GM19372 (cell line): ENCODE measurements around the gene MAD1L1.

Source experiments
- ATAC-seq: cut with Tn5 transposase; IDR thresholded peaks from one replicate; pipeline ENCODE4 v1.9.1; 2021; ENCODE audit warnings: mild to moderate bottlenecking, low read depth, moderate library complexity; ENCODE audit not compliant: unreplicated experiment

The MAD1L1 gene

DNA sequence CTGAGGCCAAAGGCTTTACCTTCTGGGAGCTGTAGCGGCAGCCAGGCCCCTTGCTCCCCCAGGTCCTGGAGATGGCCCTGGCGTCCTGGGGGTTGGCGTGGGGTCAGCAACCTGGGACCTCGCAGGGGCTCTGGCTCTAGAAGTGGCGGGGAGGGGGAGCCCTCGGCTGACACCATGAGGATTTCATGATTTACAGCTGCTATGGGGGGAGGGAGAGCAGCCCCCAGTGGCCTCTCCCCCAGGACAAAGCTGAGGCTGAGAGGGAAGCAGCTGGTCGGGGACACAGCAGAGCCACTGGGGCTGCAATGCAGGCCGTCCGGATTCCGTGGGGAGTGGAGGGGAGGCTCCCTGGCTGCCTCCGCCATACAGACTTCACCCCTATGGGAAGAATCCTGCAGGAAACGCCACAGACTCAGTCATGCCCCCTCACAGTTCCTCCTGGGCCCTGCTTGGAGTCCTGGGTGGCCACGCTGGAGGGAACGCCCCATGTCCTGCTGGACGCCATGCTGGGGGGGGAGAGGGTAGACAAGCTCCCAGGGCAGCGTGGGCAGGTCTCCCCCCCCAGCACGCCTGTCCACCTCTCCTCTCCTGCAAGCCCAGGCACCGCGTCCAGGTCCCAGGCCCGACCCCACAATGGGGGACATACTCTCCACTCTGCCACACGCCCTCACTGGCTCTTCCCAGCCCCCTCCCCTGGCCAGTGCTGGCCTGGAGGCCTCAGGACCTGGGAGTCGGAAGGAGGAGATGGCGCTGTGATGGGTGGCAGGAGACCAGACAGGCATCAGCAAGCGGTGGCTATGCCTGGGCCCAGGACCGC is 319.1 kb downstream of the MAD1L1 start:
- ATAC-seq, result no peak

DNA sequence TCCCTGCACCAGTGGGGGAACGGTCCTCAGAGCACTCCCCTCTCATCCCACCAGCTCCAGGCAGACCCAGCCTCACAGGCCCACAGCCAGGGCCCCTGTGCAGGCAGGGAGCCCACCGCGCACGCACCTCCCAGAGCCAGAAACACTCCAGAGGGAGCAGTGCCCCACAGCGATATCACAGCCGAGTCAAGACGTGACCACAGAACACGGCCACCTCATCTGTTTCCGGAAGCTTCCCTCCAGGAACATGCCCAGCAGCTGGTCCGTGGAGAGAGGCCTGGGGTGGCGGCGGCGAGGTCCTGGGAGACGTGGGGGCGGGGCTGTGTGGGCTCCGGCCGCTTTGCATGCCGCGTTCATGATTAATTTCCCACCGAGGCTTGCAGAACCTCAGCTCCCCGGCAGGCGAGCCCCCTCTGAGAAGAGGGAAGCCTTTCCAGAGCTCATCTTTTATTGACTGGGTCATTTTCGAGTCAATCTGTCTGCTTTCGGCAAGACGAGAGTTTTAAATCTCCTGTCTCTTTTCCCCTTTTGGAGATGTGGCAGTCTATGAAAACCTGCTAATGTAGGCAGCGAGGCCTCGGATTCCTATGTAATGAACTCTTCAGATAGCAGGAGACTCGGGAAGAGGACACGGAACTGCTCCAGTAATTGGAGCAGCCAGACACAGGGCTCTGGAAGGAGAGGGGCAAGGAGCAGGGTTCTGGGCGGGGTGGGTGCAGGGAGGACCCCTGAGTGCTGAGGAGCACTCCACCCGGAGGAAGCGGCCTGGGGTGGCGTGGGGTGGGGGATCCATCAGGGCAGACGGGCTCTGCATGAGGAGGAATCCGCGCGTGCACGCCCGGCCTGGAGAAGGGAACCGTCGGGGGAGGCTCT is 319.9 kb downstream of the MAD1L1 start:
- no peak for ATAC-seq

DNA sequence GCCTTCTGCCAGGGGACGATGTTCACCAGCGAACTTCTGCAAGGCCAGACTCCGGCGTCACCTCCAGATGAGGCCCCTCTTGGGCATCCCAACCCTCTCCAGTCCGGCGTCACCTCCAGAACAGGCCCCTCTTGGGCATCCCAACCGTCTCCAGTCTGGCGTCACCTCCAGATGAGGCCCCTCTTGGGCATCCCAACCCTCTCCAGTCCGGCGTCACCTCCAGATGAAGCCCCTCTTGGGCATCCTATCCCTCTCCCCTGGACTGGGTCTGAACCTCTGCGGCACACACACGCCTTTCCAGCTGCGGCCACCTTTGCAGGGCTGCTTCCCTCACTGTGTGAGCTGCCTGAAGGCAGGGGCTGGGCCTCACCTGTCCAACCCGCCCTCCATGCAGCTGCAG is 321.2 kb downstream of the MAD1L1 start:
- ATAC-seq, result no peak

DNA sequence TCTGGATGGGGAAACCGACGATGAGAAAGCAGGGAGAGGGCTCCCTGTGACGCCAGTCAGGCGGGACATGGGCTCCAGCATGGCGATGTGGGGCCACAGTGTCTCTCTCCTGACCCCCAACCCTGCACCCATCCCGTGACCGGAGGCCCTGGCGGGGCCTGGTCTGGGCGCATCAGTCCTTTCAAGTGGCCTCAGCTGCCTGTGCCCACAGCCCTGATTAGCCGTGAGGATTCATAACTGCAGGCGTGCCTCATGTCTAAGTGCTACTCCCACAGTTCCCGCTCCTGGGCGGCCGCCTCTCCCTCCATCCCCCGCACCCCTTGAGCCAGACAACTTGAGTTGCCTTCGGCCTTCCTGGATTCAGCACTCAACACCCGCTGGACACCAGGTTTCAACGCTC is 321.9 kb downstream of the MAD1L1 start:
- no peak for ATAC-seq

DNA sequence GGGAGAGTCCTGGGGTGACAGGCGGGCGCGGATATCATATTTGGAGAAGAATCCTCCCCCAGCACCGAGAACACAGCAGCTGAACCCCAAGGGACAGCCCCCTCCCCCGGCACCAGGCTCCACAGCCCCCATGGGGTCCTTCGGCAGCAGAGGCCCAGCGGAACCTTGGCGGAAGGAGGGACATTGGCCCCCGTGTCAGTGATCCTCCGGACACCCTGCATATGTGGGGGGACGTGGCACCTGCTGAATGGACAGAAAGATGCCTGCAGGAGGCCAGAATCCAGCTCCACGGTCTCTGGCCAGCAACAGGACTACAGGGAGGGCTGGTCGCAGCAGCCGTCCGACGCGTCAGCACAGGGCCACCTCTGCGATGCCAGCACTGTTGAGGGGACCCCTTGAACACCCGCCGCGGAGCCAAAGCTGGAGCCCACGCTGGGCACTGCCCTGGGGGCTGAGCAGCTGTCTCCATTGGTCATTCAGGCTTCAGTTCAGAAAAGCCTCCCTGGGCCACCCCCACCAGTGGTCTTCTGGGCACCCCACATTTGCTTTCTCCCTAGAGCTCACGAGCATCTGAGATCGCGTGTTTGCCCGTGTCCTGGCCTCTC is 322.6 kb downstream of the MAD1L1 start:
- no peak for ATAC-seq

DNA sequence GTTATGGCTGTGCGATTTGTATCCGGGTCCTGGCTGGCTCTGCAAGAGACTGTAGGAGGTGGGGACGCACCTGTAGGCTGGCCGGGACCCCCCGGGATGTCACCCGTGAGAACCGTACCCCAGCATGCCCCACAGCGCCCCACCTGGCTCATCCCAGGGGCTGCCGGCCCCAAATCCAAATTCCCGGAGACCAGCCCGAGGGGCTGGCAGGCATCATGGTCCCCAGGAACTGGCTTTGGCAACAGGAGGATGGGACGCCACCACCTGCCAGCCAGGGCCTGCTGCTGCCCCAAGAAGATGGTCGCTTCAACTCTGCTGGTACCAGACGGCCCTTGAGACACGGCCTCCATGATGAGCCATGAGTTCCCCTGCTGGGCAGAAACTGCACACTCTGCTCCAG is 323.3 kb downstream of the MAD1L1 start:
- ATAC-seq, result no peak

DNA sequence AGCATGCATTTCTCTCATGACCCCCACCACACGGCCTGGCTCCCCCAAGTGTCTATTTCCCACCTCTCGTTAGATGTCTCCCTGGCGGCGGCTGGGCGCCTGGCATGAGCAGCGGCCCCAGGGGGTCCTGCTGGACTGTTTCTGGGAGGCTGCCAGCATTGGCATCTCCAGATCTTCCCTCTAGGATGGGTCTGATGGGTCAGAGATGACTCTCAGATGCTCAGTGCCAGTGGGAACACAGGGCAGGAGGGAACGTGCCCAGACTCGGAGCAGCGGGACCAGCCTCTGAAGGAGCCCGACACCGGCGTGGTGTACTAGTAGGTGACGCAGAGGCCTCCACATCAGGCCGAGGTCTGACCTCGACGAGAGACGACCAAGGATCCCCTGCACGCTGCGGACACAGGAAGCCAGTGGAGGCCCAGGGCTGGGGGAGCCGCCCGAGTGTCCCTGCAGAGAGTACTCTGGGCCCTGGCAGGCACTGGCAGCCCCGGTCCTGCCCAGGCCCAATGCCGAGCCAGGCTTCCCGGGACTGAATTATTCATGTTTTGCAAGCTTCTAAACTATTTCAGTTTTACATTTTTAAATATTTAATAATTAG is 323.8 kb downstream of the MAD1L1 start:
- ATAC-seq, result no peak

DNA sequence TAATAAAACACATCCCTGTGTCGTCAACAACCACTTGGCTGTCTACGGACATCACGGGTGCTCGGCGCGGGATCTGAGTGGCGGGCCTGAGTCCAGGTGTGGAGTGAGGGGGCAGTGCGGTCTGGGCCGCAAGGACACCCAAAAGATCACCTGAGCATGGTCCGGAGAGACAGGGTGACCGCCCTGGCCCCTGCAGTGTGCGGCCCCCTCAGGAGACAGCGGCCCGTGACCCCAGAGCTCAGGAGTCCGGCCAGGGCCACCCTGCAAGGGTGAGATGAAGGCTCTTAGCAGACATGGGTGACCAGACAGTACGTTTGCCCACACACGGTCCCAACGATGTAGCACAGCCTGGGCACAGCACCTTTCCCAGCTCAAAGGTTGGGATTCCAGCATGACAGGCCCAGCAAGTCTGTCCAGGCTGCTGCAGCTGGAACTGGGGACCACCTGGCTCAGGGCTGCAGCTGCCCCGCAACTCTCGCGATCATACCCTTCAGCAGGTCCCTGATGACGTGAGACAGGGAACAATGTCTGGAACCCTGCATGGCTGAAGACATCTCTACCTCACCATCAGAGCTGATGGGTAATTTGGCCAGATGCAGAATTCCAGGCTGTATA is 324.9 kb downstream of the MAD1L1 start:
- no peak for ATAC-seq

DNA sequence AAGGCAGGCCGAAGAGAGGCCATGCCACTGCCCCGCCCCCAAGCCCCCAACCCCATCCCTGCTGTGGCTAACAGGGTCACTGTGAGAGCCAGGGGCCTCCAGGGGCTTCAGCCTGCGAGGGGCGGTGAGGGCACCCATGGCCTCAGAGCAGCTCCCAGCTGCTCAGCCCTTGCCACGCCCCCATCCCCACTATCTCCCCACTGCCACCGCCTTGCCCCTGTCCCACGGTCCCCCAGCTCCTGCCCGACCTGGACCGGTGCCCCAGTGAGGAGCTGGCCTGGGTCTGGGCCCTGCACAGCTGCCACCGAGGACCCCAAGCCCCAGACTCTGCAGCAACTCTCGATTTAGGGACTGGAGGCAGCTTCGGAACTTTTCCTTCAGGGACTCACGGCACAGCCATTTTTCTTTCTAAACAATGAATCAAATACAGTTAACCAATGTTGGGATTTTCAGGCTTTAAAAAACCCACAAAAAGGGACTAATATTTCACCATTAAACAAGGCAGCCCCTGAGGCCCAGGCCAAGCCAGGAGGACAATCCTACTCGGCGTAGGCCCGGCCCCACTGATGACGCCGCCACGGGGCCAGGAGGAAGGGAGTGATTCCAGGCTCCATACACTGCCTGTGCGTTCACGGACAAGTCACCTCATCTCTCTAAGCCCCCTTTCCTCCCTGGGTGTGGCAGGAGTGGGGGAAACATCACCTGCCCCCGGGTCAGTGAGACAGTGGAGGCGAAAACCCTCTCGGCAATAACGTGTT is 325.6 kb downstream of the MAD1L1 start:
- no peak for ATAC-seq

DNA sequence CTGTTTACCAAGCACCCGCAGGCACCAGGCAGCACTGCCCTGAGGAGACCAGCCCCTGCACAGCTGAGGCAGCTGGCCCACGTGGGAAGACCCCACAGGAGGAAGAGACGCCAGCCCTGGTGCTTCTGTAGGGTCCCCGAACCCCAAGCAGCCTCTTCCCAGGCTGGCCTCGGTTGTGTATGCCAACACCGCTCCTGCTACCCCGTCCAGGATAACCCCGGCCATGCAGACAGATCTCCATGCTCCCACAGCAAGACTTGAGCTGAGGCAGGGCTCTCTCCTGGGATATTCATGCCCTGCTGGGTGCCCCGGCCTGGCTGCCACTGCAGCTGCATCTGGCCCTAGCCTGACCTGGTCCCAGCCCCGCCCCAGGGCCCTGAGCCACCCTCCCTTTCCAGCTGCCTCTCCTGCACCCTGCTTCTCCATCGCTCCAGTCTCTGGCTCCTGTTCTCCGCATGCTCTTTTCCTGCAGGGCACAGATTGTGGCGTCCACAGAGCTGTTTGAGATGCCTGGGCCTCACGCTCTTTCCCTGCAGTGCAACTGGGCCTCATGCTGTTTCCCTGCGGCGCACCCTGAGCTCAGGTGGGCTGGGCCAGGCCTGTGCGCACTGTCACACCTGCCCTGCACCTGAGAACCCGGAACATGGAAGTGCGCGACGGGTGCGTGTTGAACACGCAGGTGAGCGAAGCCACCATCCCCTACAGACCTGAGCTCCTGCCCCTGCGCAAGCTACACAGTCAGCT is 326.5 kb downstream of the MAD1L1 start:
- ATAC-seq, result no peak

DNA sequence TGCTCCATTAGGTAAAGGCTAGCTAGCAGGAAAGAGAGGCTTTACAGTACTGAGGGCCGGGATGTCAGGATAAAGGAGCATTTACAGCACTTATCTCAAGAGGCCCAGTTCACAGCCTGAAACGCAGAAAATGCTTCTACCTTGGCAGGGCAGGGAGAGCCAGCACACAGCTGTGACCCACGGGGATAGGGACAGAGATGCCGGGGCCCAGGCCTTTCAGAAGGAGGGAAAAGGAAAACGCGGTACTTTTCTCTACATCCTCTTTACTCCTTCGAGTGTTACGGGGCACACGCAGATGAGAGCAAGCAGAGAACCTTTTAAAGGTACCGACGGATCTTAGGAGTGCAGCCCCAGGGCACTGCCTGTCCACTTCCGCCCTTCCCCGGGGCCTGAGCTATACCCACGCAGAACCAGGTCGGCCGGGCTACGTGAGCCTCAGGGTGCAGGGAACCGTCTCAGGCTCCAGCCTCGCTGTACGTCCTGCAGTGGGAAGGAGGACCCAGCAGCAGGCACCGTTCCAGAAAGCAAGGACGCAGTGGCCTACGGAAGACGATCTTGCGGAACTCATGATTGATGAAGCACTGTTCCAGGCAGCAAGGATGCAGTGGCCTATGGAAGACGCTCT is 330.4 kb downstream of the MAD1L1 start:
- ATAC-seq, result no peak

DNA sequence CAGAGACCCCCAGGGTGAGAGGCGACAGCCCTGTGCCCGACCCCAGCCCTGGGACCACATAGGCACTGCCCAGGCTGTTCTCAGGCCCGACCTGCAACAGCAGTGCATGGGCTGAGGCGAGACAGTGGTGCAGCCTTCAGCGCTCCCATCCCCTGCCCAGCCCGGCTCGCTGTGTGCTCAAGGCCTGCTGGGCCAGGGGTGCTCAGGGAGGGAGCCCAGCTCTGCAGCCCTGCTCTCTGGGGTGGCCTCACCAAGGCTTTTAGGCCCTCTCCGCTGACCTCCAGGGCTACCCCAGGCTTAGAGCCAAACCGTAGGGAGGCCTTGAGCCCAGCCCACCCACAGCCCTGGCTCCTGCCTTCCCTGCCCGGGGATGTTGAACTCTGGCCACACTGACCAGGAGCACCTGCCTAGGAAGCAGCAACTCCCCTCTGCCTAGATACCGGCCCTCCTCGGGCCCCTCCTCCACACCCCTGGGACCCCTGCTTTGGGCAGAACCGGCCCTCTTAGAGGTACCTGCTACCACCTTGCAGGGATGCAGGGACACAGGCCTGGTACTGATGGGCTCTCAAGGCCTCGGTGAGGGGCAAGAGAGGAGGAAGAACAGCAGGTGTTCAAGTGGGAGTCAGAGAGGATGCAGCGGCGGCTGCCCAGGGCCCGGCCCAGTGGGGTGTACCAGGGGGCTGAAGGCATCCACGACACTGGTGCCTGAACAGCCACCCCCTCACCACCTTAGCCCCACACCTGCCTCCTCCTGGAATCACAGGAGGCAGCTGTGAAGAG is 331.1 kb downstream of the MAD1L1 start:
- ATAC-seq, result no peak

DNA sequence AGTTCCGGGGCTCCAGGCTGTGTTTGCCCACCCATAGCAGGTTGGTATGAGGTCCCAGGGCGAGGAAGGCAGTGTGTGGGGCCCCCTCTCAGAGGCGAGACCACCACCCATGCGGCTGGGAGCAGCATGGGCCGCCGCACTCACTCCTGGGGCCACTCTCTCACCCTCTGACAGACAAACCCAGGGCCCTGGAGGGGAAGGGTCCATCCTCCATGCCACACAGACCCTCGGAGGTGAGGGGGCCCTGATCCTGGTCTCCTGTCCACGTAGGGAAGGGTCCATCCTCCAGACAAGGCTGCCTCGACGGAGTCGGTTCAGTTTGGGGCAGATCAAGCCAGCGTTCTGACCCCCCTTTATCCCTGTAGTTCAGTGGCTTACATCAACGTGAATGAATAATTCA is 331.9 kb downstream of the MAD1L1 start:
- ATAC-seq, result no peak

DNA sequence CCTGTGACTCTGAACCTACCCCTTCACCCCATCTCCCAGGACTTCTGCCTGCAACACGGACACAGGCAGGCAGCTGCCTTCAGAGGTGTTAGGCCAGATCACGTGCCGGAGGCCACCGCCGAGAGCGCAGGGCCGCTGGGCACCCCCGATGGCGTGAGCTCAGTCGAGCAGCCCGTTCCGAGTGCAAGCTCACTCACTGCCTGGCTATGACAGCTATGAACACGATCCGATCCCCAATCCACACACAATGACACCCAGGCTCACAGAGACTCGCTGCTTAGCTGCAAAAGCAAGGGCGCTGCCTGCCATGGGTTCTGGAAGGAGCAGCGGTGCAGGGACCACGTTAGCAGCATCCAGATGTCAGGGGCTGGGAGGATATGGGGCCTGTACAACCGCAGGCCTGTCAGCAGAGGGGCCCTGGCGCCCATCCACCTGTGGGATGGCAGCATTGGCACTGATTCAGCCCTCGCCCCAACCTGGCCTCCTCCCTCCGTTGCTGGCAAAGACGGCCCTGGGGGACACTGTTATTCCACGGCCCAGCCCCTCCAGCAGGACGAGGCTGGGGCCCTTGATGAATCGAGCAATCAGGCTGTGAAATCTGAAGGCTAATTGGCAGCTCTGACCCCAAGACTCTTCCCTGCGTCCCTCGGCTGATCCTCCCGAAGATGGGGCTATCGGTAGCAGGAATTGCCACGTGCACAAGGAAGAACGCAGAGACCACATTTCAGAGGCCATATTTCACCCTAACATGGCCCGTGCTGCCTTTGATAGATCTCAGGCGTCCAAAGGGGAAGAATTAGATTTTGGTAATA is 332.6 kb downstream of the MAD1L1 start:
- ATAC-seq, result no peak

DNA sequence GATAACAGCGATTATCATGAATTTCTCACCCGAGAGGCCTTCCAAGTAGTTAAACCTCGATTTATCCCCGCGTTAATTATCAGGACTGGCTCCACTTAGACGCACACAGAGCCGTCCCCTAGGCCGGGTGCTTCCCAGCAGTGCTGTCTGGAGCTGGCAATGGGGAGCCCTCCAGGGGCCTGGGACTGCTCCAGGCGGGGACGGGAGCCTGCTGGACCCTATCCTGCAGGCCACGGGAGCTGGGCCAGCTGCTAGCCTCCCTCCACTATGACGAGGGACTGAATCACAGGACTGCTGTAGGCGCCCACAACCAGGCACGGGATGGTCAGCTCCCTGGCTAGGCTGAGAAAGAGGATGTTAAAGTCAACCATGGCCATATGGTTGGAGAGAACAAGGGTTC is 333.5 kb downstream of the MAD1L1 start:
- ATAC-seq, result no peak

DNA sequence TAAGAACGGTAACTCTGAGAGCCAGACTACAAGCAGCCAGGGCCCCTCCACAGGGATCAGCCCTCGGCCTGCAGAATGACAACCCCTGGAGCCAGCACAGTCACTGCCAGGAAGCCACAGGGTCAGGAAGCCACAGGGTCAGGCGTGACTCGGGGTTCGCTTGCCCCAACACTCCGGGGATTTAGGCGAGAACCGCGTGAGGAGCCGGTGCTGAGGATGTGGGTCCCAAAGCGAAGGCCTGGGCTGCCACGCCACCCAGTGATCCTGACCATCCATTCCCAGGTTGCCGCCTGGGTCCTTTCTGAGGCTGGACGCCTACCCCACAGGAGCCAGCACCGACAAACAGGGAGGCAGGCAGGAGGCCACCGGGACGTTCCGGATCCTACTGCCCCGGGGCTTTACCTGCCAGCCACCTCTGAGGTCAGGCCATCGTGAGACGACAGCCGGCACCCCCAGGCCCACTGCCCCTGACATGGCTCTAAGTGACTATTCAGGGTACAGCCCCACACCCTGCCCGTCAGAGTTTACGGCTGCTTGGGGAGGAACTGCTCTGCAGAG is 334.0 kb downstream of the MAD1L1 start:
- no peak for ATAC-seq
